GM12801 (cell line): Measurements from ENCODE around the gene MORN1.

Experiments used
- CTCF ChIP-seq: IDR thresholded peaks from one replicate; pipeline ENCODE4 v1.5.1; 2011; ENCODE audit warnings: control low read depth; ENCODE audit not compliant: insufficient read length; ENCODE audit errors: extremely low read depth

Gene MORN1

GRCh38 chr1:2348346-2349325, 42.7 kb downstream of the MORN1 start:
- TF ChIP-seq CTCF, result no peak

GRCh38 chr1:2347896-2348295, 43.5 kb downstream of the MORN1 start:
- TF ChIP-seq CTCF, result no peak

GRCh38 chr1:2347409-2347785, 44.0 kb downstream of the MORN1 start:
- TF ChIP-seq CTCF, result no peak

GRCh38 chr1:2346691-2347408, 44.5 kb downstream of the MORN1 start:
- TF ChIP-seq CTCF, result no peak

DNA sequence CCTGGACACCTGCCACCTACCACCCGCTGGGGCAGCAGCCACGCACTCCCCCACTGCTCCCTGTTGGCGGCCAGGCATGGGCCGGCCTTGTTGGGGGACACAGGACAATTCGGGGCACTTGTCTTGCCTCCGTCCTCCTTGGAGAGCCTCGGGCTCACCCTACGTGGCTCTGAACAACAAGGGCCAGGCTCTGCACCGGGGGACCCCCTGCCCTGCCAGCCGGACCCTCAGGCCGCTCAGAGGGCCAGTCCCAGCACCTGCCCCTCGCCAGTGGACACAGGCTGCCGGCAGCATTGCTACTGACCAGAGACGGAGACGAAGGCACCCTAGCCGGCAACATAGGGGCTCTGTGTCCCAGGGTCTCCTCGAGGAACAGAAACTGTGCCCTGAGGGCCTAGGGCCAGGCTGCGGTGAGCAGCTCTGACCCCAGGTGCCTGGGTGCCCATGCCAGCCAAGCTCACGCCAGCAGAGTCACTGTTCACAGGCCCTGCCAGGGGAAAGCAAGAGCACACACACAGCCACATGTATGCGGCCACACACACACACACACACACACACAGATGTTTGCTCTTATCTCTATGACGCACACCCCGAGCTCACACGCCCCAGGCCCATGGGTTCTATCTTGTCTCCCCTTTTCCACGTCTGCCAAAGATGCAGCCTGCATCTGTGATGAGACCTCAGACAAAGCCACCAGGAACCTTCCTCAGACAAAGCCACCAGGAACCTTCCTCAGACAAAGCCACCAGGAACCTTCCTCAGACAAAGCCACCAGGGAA, 45.9 kb downstream of the MORN1 start:
- TF ChIP-seq CTCF, result no peak

GRCh38 chr1:2344744-2345296, 46.5 kb downstream of the MORN1 start:
- TF ChIP-seq CTCF, result no peak

GRCh38 chr1:2344121-2344681, 47.2 kb downstream of the MORN1 start:
- TF ChIP-seq CTCF, result no peak
